Bronchial epithelial cell (primary cell): ENCODE results near the gene UNK. TPM values are rescaled to one million over a fixed set of nuclear protein-coding genes. Genes with fewer than 3 reads are reported as not detected.

Experiments used
- DNase-seq: peaks from one replicate; pipeline ENCODE4 v3.0.0-alpha.2; 2010; ENCODE audit warnings: low read depth
- FAIRE-seq: peaks from 2 replicates; lab custom pipeline; 2011; peaks lifted over from hg19 to GRCh38; lab: Jason Lieb, UNC
- H3K27me3 ChIP-seq: 2 replicates; pipeline ENCODE4 v1.5.1; 2011; ENCODE audit warnings: low read length; ENCODE audit not compliant: control insufficient read depth, insufficient read depth
- H3K36me3 ChIP-seq: 2 replicates; pipeline ENCODE4 v1.5.1; 2011; ENCODE audit warnings: low read length; ENCODE audit not compliant: control insufficient read depth, insufficient read depth
- H3K4me3 ChIP-seq: 2 replicates; pipeline ENCODE4 v1.5.1; 2011; ENCODE audit warnings: mild to moderate bottlenecking, low read depth, low read length, control low read depth
- CTCF ChIP-seq: IDR thresholded peaks from 2 replicates; pipeline ENCODE4 v1.5.1; 2011; ENCODE audit warnings: mild to moderate bottlenecking, moderate library complexity, low read length, control low read depth, inconsistent platforms; ENCODE audit not compliant: insufficient read depth, severe bottlenecking
- total RNA-seq: library from RNA; depleted of rRNA; stranded (reverse); fragments of >200 nt; gene quantifications from 2 replicates; pipeline ENCODE4 v1.2.1, GENCODE V29; 2014

UNK gene
- total RNA-seq, 1 donor from 2014 or later: 10.8 TPM

GRCh38 chr17:75803883-75804282, 19.3 kb downstream of the UNK start:
- peaks cover 6% of the 10 kb centered on the region for H3K36me3 ChIP-seq
- H3K4me3 ChIP-seq: no peak overlapping the region
- no peak for TF ChIP-seq CTCF
- FAIRE-seq (no peak), DNase-seq (no peak)
- no peaks in the 10 kb centered on the region for H3K27me3 ChIP-seq

- DNase-seq: no peak
- Histone ChIP-seq H3K36me3 (peaks cover 3% of the 10 kb centered on the region), H3K27me3 (no peaks in the 10 kb centered on the region), H3K4me3 (no peak overlapping the region)
- TF ChIP-seq CTCF: no peak
- no peak for FAIRE-seq
These were observed 22.4 kb downstream of the UNK start for GRCh38 chr17:75806822-75807500.

GRCh38 chr17:75807861-75808260, 23.3 kb downstream of the UNK start:
- Histone ChIP-seq H3K4me3 (no peak overlapping the region), H3K27me3 (no peaks in the 10 kb centered on the region), H3K36me3 (peaks cover 11% of the 10 kb centered on the region)
- no peak for FAIRE-seq
- TF ChIP-seq CTCF: no peak
- DNase-seq: no peak

- Histone ChIP-seq H3K27me3 (no peaks in the 10 kb centered on the region), H3K36me3 (peaks cover 14% of the 10 kb centered on the region), H3K4me3 (no peak overlapping the region)
- TF ChIP-seq CTCF: no peak
- DNase-seq: no peak
- FAIRE-seq: no peak
These were observed 23.9 kb downstream of the UNK start for GRCh38 chr17:75808549-75808904.

GRCh38 chr17:75808905-75809621, 24.5 kb downstream of the UNK start:
- no peak for FAIRE-seq
- Histone ChIP-seq H3K36me3 (peaks cover 16% of the 10 kb centered on the region), H3K27me3 (no peaks in the 10 kb centered on the region), H3K4me3 (no peak overlapping the region)
- DNase-seq: no peak
- TF ChIP-seq CTCF: no peak
